OCI-M2 (cell line): ENCODE measurements around the gene PTPN4.

Source experiments
- DNase-seq: peaks from one replicate; lab custom pipeline; 2025; ENCODE audit not compliant: unreplicated experiment; lab: John Stamatoyannopoulos, UW

PTPN4 gene

GRCh38 chr2:119759451-119760236, at the start of gene PTPN4:
PTPN4 (plus strand) TSS chr2:119759922; CDS start chr2:119809854, 49,932 bp downstream.
- DNase-seq = peak; percentile 70

- DNase-seq = no peak
These were observed 49.4 kb upstream of the PTPN4 start for GRCh38 chr2:119710281-119710680.

- no peak for DNase-seq
These were observed 48.4 kb upstream of the PTPN4 start for GRCh38 chr2:119711352-119711751.

GRCh38 chr2:119712571-119712970, 47.2 kb upstream of the PTPN4 start:
- no peak for DNase-seq

- no peak for DNase-seq
These were observed 45.8 kb upstream of the PTPN4 start for GRCh38 chr2:119713819-119714490.

GRCh38 chr2:119715409-119716283, 44.1 kb upstream of the PTPN4 start:
- no peak for DNase-seq

- no peak for DNase-seq
These were observed 43.4 kb upstream of the PTPN4 start for GRCh38 chr2:119716284-119716672.

- no peak for DNase-seq
These were observed 41.0 kb upstream of the PTPN4 start for GRCh38 chr2:119718501-119719260.

- DNase-seq = no peak
These were observed 40.5 kb upstream of the PTPN4 start for GRCh38 chr2:119719261-119719627.

GRCh38 chr2:119721043-119721442, 38.7 kb upstream of the PTPN4 start:
- DNase-seq = no peak

- DNase-seq = no peak
These were observed 38.3 kb upstream of the PTPN4 start for GRCh38 chr2:119721462-119721861.

GRCh38 chr2:119721904-119722303, 37.8 kb upstream of the PTPN4 start:
- DNase-seq = no peak

- no peak for DNase-seq
These were observed 36.5 kb upstream of the PTPN4 start for GRCh38 chr2:119723186-119723585.

GRCh38 chr2:119723784-119724467, 35.8 kb upstream of the PTPN4 start:
- DNase-seq = no peak

- DNase-seq = no peak
These were observed 34.9 kb upstream of the PTPN4 start for GRCh38 chr2:119724656-119725485.

- no peak for DNase-seq
These were observed 32.2 kb upstream of the PTPN4 start for GRCh38 chr2:119727493-119727892.

- DNase-seq = no peak
These were observed 31.3 kb upstream of the PTPN4 start for GRCh38 chr2:119728421-119728820.

- DNase-seq = no peak
These were observed 29.0 kb upstream of the PTPN4 start for GRCh38 chr2:119730671-119731177.

- no peak for DNase-seq
These were observed 27.7 kb upstream of the PTPN4 start for GRCh38 chr2:119731983-119732382.
